Thoracic aorta (tissue), 2 donors: Measurements from ENCODE around the gene GULP1. TPM values are rescaled to one million over a fixed set of nuclear protein-coding genes. Genes with fewer than 3 reads are reported as not detected.

Experiments used
- ATAC-seq: fragments of 150-250 bp; one replicate; pipeline ENCODE4 v1.8.0; 2017; ENCODE audit warnings: low read depth; ENCODE audit not compliant: insufficient number of reproducible peaks, low FRiP score
- DNase-seq: peaks from one replicate; pipeline ENCODE4 v3.0.0-alpha.2; 2020; ENCODE audit warnings: low spot score
- H3K27ac ChIP-seq, 2 donors: fragments of 200-600 bp; sonication (generic); 1 replicate in 1 of 2; 2 replicates in 1 of 2; pipeline ENCODE4 v1.5.1; 2016; ENCODE audit warnings: mild to moderate bottlenecking in 2 of 2, moderate library complexity in 2 of 2
- H3K27me3 ChIP-seq: fragments of 200-600 bp; sonication (generic); replicated peaks from 2 replicates; pipeline ENCODE4 v1.6.0; 2016; ENCODE audit warnings: mild to moderate bottlenecking; ENCODE audit not compliant: insufficient read depth
- H3K36me3 ChIP-seq: fragments of 200-600 bp; sonication (generic); one replicate; pipeline ENCODE4 v1.5.1; 2016
- H3K4me1 ChIP-seq, 2 donors: fragments of 200-600 bp; sonication (generic); 1 replicate in 1 of 2; 2 replicates in 1 of 2; pipeline versions ENCODE4 v1.5.1 to v1.6.0; 2016; ENCODE audit warnings: low read depth in 2 of 2, mild to moderate bottlenecking in 1 of 2; ENCODE audit not compliant: control insufficient read depth in 1 of 2
- H3K4me3 ChIP-seq: fragments of 200-600 bp; sonication (generic); 2 replicates; pipeline ENCODE4 v1.5.1; 2016; ENCODE audit warnings: mild to moderate bottlenecking
- H3K9me3 ChIP-seq: fragments of 200-600 bp; sonication (generic); 2 replicates; pipeline ENCODE4 v1.5.1; 2016
- CTCF ChIP-seq: fragments of 200-600 bp; sonication (generic); IDR thresholded peaks from one replicate; pipeline ENCODE4 v1.5.1; 2019; ENCODE audit warnings: antibody characterized with exemption
- total RNA-seq, 2 donors: library from RNA; depleted of rRNA; stranded (reverse); fragments of >200 nt; gene quantifications; one replicate each; pipeline versions ENCODE4 v1.1.0 to v1.2.3, GENCODE V29; 2016

Gene GULP1
- total RNA-seq, 2 donors from 2014 or later, result 64.0 to 80.9 TPM

- Histone ChIP-seq H3K9me3 (no peaks in the 10 kb centered on the region), H3K4me1 (peaks cover 5 to 9% of the 10 kb centered on the region in 2 donors), H3K4me3 (no peak overlapping the region), H3K27ac (no peak overlapping the region), H3K36me3 (no peaks in the 10 kb centered on the region), H3K27me3 (no peaks in the 10 kb centered on the region)
- ATAC-seq (no peak), DNase-seq (no peak)
- TF ChIP-seq CTCF, result no peak
Measured at GRCh38 chr2:188444106-188444835, 152.6 kb downstream of the GULP1 start.

DNA sequence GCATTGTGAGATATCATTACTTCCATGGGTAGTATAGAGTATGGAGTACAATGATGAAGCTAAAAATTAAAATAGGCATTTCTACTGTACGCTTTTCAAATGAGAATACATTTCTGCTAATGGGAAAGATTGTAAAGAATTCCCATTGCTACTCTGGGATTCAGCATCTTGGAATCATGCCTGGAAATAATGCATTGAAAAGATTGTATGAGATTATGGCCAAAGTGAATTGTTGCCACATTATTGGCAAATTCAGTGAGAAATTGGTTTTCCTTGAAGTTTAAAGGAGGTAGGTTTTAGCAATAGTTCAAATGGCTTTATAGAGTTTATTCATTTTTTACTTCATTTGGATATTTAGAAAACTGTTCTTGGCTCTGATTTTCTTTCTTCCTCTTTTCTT is 157.9 kb downstream of the GULP1 start:
- Histone ChIP-seq H3K27ac (no peak overlapping the region), H3K9me3 (no peaks in the 10 kb centered on the region), H3K27me3 (no peaks in the 10 kb centered on the region), H3K36me3 (no peaks in the 10 kb centered on the region), H3K4me3 (no peak overlapping the region), H3K4me1 (peaks cover 10 to 25% of the 10 kb centered on the region in 2 donors)
- no peak for TF ChIP-seq CTCF
- ATAC-seq, result no peak
- no peak for DNase-seq

GRCh38 chr2:188449971-188450370 is 158.3 kb downstream of the GULP1 start:
- Histone ChIP-seq H3K4me1 (peaks cover 10 to 25% of the 10 kb centered on the region in 2 donors), H3K36me3 (no peaks in the 10 kb centered on the region), H3K27ac (no peak overlapping the region), H3K27me3 (no peaks in the 10 kb centered on the region), H3K4me3 (no peak overlapping the region), H3K9me3 (no peaks in the 10 kb centered on the region)
- DNase-seq (no peak), ATAC-seq (no peak)
- TF ChIP-seq CTCF, result no peak

DNA sequence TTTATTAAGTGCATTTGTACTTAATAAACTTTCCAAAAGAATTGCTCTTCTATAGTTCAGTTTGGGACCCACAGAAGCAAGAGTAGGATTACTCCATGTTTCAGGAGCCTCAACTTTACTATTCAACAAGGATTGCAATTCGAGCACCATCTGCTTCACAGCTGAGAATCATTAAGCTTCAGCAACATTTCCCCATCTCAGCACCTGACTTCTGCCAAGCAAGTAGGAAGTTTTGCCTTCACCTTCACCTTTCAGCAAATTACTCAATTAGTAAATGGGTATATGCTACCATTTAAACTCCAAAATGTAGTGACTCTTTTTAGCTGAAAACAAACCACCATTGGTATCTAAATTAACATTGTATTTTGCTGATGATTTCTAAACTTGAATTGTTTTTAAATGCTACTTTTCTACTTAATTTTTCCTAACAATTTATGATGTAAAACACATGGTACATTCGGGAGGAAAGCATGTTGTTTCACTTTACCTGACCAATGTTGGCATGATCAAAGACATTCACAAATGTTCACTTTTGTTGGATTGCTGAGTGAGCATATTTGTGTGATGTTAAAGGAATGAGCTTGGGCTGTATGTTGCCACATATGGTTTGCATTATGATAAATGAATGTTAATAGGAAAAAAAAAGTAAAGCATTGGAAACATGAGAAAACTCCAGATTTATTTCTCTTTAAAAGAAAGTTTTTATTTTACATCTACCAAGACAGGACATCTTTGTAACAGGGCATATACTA is 159.2 kb downstream of the GULP1 start:
- Histone ChIP-seq H3K36me3 (no peaks in the 10 kb centered on the region), H3K4me3 (no peak overlapping the region), H3K27me3 (no peaks in the 10 kb centered on the region), H3K4me1 (peaks cover 10 to 25% of the 10 kb centered on the region in 2 donors), H3K27ac (no peak overlapping the region), H3K9me3 (no peaks in the 10 kb centered on the region)
- no peak for TF ChIP-seq CTCF
- ATAC-seq (no peak), DNase-seq (no peak)

DNA sequence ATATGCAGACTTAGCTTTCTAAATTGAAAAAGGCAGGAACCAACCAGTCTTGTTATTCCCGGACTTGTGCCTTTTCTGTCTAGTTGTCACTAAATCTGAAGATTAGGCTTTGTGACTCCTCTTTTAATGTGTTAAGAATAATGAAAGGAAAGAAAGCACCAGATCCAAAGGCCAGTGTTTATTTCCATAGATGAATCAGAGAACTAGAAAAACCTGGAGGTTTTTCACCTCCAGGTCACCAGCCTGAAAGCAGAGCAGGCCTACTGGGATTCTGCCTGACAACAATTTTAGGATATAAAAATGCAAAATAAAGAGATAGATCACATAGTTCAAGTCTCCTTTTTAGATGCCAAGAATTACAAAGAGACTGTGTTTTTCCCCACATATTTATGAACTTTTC is 160.4 kb downstream of the GULP1 start:
- Histone ChIP-seq H3K4me3 (no peak overlapping the region), H3K27ac (no peak overlapping the region), H3K4me1 (peaks cover 10 to 25% of the 10 kb centered on the region in 2 donors), H3K9me3 (no peaks in the 10 kb centered on the region), H3K36me3 (no peaks in the 10 kb centered on the region), H3K27me3 (no peaks in the 10 kb centered on the region)
- no peak for TF ChIP-seq CTCF
- DNase-seq (no peak), ATAC-seq (no peak)
